Esophagus muscularis mucosa (tissue), 4 donors: ENCODE data around the gene ROPN1L. TPM values are rescaled to one million over a fixed set of nuclear protein-coding genes. Genes with fewer than 3 reads are reported as not detected.

Experiments
- DNase-seq: peaks from one replicate; pipeline ENCODE4 v3.0.0-alpha.2; 2017; ENCODE audit errors: extremely low spot score
- H3K27ac ChIP-seq, 4 donors: fragments of 200-600 bp; sonication (generic); replicated peaks in 1 of 4; 1 replicate in 3 of 4; 2 replicates in 1 of 4; pipeline ENCODE4 v1.5.1; 2016 to 2019; ENCODE audit warnings: mild to moderate bottlenecking in 1 of 4
- H3K27me3 ChIP-seq, 4 donors: fragments of 200-600 bp; sonication (generic); one replicate each; pipeline versions ENCODE4 v1.5.1 to v1.6.0; 2016 to 2019
- H3K36me3 ChIP-seq, 4 donors: fragments of 200-600 bp; sonication (generic); one replicate each; pipeline ENCODE4 v1.5.1; 2016 to 2019
- H3K4me1 ChIP-seq, 4 donors: fragments of 200-600 bp; sonication (generic); one replicate each; pipeline ENCODE4 v1.5.1; 2016 to 2019
- H3K4me3 ChIP-seq, 4 donors: fragments of 200-600 bp; sonication (generic); 1 replicate in 2 of 4; 2 replicates in 2 of 4; pipeline ENCODE4 v1.5.1; 2016 to 2019; ENCODE audit warnings: mild to moderate bottlenecking in 4 of 4, moderate library complexity in 1 of 4
- H3K9me3 ChIP-seq, 4 donors: fragments of 200-600 bp; sonication (generic); 1 replicate in 3 of 4; 2 replicates in 1 of 4; pipeline ENCODE4 v1.5.1; 2016 to 2019
- EP300 ChIP-seq: sonication (generic); formaldehyde crosslinking; IDR thresholded peaks from one replicate; pipeline ENCODE4 v1.6.1; 2017; ENCODE audit warnings: antibody characterized with exemption
- POLR2A ChIP-seq: fragments of 450-650 bp; IDR thresholded peaks from one replicate; pipeline ENCODE4 v1.6.1; 2017; ENCODE audit warnings: antibody characterized with exemption, moderate library complexity, mild to moderate bottlenecking, low read depth
- POLR2AphosphoS5 ChIP-seq, 2 donors: sonication (generic); formaldehyde crosslinking; IDR thresholded peaks; one replicate each; pipeline ENCODE4 v1.6.1; 2017; ENCODE audit warnings: antibody characterized with exemption in 2 of 2
- WGBS: methylation state at CpG from one replicate; pipeline ENCODE4 v1.1.5; 2018; 5-methylcytosine and 5-hydroxymethylcytosine counted together
- intact Hi-C: fragments of 100-400 bp; cut with DNase I; formaldehyde crosslinking; loops from one replicate; pipeline ENCODE4 v1.15.1; 2023
- total RNA-seq, 4 donors: library from RNA; depleted of rRNA; stranded (reverse); fragments of >200 nt; gene quantifications; one replicate each; pipeline versions ENCODE4 v1.1.0 to v1.2.1, GENCODE V29; 2016
- TF ChIP-seq, protein P1 (sequence below), 3 experiments: fragments of 200-600 bp in 2 of 3; fragments of 450-650 bp in 1 of 3; sonication (generic) in 2 of 3; IDR thresholded peaks; one replicate each; pipeline ENCODE4 v1.5.1; 2017 to 2019; ENCODE audit warnings: antibody characterized with exemption in 3 of 3, mild to moderate bottlenecking in 2 of 3, moderate library complexity in 1 of 3

Gene ROPN1L
- total RNA-seq, 4 donors from 2014 or later: 0.63 to 1.7 (median 1.1) TPM

DNA sequence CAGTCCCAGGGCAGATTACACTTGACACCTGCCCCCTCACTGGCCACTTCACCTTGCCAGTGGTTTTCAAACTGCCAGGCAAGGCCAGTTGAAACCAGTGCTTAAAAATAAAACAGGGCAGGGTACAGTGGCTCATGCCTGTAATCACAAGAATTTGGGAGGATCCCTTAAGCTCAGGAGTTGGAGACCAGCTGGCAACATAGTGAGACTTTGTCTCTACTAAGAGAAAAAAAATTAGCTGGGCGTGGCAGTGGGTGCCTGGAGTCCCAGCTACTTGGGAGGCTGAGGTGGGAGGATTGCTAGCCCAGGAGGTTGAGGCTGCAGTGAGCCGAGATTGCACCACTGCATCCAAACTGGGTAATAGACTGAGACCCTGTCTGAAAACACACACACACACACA, 58.1 kb downstream of the ROPN1L start:
- intact Hi-C loops: no loop called here
- H3K27me3 ChIP-seq: no peaks in the 10 kb centered on the region
- 100% methylated on average over 2 of the region's 2 CpGs for WGBS

DNA sequence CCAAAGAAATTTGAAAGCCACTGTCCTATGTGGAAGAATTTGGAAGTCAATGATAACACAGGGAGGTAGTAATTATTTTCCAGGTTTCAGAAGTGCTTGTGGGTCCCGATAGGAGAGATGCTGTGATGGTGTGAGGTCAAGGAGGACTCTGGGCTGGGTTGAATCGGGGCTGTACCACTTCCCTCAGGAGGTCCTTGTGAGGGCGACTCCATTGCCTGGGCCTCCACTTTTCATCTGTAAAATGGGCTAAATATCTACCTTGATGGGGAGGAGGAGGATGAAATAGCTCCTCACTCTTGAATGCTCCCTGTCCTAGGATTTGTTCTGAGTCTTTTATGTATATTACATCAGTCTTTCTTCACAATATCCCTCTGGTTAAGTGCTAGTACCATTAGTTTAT, 59.0 kb downstream of the ROPN1L start:
- no peaks in the 10 kb centered on the region for H3K36me3 ChIP-seq

More for the DNA sequence above, 58.1 kb downstream of the ROPN1L start:
- no peak for TF ChIP-seq POLR2A
- no peak for TF ChIP-seq EP300
- TF ChIP-seq, protein P1, sequence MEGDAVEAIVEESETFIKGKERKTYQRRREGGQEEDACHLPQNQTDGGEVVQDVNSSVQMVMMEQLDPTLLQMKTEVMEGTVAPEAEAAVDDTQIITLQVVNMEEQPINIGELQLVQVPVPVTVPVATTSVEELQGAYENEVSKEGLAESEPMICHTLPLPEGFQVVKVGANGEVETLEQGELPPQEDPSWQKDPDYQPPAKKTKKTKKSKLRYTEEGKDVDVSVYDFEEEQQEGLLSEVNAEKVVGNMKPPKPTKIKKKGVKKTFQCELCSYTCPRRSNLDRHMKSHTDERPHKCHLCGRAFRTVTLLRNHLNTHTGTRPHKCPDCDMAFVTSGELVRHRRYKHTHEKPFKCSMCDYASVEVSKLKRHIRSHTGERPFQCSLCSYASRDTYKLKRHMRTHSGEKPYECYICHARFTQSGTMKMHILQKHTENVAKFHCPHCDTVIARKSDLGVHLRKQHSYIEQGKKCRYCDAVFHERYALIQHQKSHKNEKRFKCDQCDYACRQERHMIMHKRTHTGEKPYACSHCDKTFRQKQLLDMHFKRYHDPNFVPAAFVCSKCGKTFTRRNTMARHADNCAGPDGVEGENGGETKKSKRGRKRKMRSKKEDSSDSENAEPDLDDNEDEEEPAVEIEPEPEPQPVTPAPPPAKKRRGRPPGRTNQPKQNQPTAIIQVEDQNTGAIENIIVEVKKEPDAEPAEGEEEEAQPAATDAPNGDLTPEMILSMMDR (IDR thresholded peaks at IDR 0.05): no peak
- no peak for TF ChIP-seq POLR2AphosphoS5 (IDR thresholded peaks at IDR 0.05)
- H3K27ac ChIP-seq: no peak overlapping the region
- H3K36me3 ChIP-seq: no peaks in the 10 kb centered on the region
- H3K4me1 ChIP-seq: no peaks in the 10 kb centered on the region
- no peak for DNase-seq
- H3K9me3 ChIP-seq: no peaks in the 10 kb centered on the region
- H3K4me3 ChIP-seq: no peak overlapping the region

DNA sequence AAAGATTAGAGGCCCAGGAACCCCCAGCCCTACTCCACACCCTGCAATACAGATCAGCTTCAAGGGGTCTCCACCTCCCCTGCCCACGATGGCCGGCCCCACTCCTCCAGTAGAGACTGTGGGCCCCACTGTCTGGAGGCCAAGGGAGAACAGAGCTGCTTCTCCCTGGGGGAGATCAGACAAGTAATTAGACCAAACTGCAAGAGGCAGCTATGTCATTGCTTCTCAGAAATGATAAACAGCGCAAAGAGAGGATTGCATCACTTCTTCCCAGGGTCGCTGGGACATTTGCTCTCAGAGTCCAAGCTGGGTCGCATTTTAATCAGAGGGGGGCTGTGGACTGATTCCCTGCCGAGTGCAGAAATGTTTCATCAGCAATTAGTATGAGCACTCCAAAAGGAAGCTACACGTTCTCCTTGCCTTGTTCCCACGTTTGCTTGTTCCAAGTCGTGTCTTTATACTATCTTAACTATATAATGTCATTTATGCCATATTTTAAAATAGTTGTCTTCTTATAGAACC, 59.9 kb downstream of the ROPN1L start:
- no peak for DNase-seq
- H3K36me3 ChIP-seq: no peaks in the 10 kb centered on the region
- intact Hi-C loops: no loop called here
- no peaks in the 10 kb centered on the region for H3K27me3 ChIP-seq
- no peaks in the 10 kb centered on the region for H3K4me1 ChIP-seq
- TF ChIP-seq POLR2AphosphoS5 (IDR thresholded peaks at IDR 0.05) (no peak), POLR2A (no peak), EP300 (no peak)
- TF ChIP-seq, protein P1 (IDR thresholded peaks at IDR 0.05): no peak
- H3K4me3 ChIP-seq: no peak overlapping the region
- WGBS: 74% methylated on average over 8 of the region's 9 CpGs
- H3K27ac ChIP-seq: no peak overlapping the region
- H3K9me3 ChIP-seq: no peaks in the 10 kb centered on the region

More for the DNA sequence above, 59.0 kb downstream of the ROPN1L start:
- H3K27me3 ChIP-seq: no peaks in the 10 kb centered on the region
- no peak for DNase-seq
- intact Hi-C loops: no loop called here
- H3K4me3 ChIP-seq: no peak overlapping the region
- H3K4me1 ChIP-seq: no peaks in the 10 kb centered on the region
- H3K9me3 ChIP-seq: no peaks in the 10 kb centered on the region
- WGBS: 90% methylated on average over 3 of the region's 3 CpGs
- no peak overlapping the region for H3K27ac ChIP-seq
- TF ChIP-seq POLR2AphosphoS5 (IDR thresholded peaks at IDR 0.05) (no peak), POLR2A (no peak), EP300 (no peak)
- TF ChIP-seq, protein P1 (IDR thresholded peaks at IDR 0.05): no peak

DNA sequence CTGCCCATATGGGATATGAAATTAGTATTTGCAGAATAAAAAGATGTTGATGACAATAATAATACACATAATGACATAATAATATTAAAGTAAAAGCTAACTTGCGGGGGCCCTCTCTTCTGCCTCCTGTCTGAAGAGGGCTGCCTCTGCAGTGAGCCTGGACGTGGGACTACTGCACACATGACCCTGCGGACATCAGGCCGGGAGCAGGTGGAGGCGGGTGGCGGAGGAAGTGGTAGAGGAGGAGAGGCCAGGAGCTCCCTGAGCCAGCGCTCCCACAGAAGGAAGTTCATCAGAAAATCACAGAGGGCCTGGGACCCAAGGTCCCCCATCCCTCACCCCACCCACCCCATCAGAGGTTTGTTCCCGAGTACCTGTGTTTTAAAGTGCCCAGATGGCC, 60.5 kb downstream of the ROPN1L start:
- Histone ChIP-seq H3K9me3 (no peaks in the 10 kb centered on the region), H3K4me1 (no peaks in the 10 kb centered on the region), H3K27me3 (no peaks in the 10 kb centered on the region), H3K4me3 (no peak overlapping the region), H3K36me3 (no peaks in the 10 kb centered on the region), H3K27ac (no peak overlapping the region)
- 89% methylated on average over 7 of the region's 8 CpGs for WGBS
- no peak for DNase-seq
- intact Hi-C loops: no loop called here
- TF ChIP-seq, protein P1 (IDR thresholded peaks at IDR 0.05): no peak
- TF ChIP-seq EP300 (no peak), POLR2AphosphoS5 (IDR thresholded peaks at IDR 0.05) (no peak), POLR2A (no peak)

DNA sequence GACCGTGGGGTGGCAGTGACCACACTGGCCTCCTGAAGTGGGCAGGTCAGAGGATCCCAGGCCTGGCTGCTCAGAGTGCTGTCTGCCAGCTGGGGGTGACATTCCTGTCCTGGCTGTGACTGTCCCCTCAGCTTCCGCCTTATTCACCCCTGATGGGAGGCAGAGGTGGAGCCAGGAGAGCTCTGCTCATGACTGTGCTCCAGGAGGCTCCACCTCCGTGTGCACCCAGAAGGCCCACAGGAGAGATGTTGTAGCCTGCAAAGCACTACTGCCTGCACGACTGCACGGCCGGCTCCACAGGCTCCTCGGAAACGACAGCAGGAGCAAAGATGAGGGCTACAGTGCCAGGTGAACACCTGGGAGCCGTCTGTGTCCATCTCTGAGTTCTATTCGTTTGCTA, 60.9 kb downstream of the ROPN1L start:
- H3K36me3 ChIP-seq: no peaks in the 10 kb centered on the region
- no peaks in the 10 kb centered on the region for H3K9me3 ChIP-seq
- intact Hi-C loops: no loop called here
- TF ChIP-seq, protein P1 (IDR thresholded peaks at IDR 0.05): no peak
- TF ChIP-seq EP300: no peak
- no peak for TF ChIP-seq POLR2AphosphoS5 (IDR thresholded peaks at IDR 0.05)
- TF ChIP-seq POLR2A: no peak
- WGBS: 86% methylated on average over 1 of the region's 10 CpGs
- H3K4me1 ChIP-seq: peaks cover 0 to 2% (median under 1%) of the 10 kb centered on the region in 4 donors
- no peak for DNase-seq
- H3K4me3 ChIP-seq: no peak overlapping the region
- H3K27ac ChIP-seq: no peak overlapping the region
- H3K27me3 ChIP-seq: no peaks in the 10 kb centered on the region
